ENCODE data around the gene TTC4.
A peak's percentile ranks its signal among the peaks of the same experiment; 100 is the strongest.
"Not testable (repeated sequence)": the region's sequence is repeated elsewhere in the genome, so short reads cannot be mapped to it uniquely, and the experiment has no call there.

Gene TTC4

DNA sequence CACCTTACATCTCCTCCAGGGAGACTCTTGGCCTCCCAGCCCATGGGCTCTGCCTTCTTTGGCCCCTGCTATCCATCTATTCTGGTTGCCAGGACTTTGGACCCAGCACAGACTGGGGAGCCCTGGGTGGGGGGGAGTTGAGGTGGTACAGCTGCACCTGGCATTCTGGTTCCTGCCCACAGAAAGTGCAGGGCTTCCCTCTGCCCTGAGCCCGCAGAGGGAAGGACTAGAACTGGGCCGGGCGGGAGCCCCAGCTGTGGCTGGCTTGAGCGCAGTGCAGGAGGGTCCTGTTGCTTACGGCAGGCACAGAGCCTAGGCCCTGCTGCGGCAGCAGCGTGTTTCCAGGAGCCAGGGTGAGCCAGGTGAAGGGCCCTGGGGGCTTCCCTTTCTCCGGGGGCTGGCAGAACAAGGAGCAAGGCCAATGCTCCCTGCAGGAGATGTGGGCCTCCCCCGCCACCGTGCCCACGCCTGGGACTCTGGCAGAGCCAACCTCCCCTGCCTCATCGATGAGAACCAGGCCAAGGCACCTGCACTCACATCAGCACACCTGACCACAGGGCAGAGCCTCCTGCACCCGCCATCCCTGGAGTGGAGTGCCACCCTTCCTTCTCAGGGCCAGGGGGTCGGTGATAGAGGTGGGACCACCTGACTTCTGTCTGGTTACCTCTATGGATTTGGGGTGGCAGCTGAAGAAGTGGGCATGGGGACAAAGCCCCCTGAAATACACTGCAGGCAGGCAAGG is 32.6 kb downstream of the TTC4 start:
- DNase-seq (ENCODE audit: low read depth in 2 of 2), result no peak

DNA sequence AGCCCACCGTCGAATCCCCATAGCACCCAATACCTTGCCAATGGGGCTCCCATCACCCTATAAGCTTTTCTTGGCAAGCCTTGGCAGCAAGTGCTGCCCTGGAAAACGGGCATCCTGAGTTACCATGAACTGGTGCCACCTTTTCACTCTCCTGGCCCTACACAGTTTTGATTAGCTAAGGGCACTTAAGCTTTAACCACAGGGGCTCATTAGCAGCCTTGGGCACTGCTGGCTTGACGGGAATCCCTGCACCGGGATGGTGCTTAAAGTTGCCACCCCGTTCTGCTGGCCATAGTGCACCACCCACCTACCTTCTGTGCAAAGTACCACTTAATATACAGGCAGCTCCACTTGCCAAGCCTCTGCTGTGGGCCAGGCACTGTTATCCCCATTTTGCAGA is 34.9 kb downstream of the TTC4 start:
- no peak for DNase-seq (ENCODE audit: low read depth in 2 of 2)

DNA sequence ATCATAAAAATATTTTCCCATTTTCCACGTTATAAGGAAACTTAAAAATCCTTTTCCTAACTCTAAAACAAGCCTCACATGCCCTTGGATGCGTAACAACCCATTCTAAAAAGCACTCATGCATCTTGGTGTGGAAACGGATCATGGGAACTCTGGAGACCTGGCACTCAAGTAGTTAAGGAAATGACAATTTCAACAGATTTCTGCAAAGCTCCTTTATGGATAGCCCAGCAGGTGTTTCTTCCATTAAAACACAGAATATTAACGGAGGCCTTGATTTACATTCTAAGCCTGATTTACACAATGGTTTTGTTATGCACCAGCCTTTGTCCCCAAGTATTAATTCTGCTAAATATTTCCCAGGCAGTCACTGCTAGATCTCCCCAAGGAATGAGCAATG is 35.8 kb downstream of the TTC4 start:
- no peak for DNase-seq (ENCODE audit: low read depth in 2 of 2)

DNA sequence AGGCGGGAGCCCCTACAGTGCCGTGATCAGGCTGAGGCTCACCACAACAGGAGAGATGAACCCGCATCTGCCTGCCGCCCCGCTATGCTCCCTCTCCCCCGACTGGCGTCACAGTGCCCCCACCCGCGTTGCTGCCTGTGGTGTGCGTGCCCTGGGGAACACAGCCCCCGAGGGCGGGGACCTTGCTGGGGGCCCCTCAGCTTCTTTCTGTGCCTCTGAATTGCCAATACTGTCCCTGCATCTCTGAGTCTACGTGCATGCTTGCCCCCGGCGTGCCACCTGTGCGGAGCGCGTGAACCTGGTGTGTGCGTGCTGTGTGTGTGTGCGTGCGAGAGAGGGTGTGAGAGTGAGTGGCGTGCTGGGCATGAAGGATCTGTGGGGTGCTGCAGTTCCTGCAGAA is 38.4 kb downstream of the TTC4 start:
- DNase-seq (ENCODE audit: low read depth in 2 of 2), result no peak

DNA sequence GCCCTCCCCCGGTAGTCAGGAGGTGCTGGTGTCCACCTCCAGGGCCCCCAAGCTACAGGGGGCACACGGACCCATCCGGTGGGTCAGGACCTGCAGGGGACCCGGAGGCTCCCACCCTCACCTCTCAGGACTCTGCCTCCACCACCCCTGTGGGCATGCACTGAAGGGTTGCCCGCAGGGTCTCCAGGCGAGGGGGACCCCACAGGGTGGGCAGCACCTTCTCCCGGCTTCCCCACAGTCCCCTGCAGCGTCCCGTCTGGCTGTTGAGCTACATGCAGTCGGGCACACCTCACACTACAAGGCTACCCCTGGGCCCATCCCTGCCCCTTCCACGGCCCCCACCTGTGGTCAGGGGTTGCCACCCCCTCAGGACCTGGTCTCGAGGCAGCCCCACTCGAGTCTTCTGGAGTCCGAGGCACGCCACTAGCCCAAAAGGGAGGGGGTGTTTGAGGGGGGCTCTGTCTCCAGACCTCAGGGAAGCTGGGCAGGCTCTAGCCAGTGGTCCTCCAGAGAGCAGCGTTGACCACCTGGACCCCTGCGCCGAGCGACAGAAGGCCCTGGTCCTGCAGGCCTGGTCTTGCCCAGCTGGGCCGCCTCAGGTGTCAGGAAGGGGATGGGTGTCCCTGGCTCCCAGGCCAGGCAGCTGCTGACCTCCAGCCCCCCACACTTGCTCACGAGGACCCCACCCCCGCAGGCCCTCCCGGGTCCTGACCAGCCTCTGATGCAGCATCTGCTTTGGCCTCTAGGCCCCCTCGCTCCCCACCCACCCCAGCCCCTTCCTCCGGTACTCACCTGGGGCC is 39.0 kb downstream of the TTC4 start:
- no peak for DNase-seq (ENCODE audit: low read depth in 2 of 2)

DNA sequence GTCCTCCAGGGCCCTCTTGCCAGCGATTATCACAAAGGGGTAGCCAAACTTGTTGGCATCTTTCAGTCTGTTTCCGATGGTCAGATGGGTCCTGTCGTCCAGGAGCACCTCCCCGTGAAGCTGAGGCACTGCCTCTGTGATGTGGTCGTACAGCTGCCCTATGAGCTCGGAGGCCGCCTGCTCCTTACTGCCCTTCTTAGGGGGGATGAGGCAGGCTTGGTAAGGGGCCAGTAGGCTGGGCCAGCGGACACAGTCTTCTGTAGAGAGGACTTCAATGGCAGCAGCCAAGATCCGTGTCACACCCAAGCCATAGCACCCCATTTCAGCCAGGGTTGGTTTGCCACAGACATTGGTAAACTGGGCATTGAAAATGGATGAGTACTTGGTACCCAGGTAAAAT is 42.2 kb downstream of the TTC4 start:
- no peak for DNase-seq (ENCODE audit: low read depth in 2 of 2)

DNA sequence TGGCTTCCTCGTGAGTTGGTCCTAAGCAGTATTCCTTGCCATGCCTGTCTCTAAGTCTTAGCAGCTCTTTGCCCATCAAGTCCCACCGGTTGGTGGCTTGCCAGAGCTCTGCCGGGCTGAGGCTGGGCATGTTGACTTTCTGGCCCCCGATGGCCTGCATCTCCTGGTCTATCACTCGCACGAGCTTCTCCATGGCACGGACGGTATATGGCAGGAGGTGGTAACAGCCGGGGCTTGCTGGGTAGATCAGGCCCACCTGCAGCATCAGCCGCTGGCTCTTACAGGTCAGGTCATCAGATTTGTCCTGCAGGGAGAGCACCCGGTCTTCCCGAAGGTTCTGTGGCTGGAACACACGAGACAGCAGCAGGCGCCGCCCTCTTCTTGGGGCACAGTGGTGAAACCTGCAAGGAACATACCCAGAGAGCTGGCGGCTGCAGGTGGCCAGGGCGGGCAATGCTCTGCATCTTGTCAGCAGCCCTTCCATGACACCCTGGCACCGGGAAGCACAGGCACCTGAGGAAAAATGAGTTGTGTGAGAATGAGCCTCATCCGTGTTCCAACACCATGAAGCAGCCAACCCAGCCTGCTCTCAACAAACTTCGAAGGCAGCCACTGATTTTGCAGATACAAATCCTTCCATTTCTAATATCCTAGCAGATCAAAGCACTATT is 43.2 kb downstream of the TTC4 start:
- no peak for DNase-seq (ENCODE audit: low read depth in 2 of 2)

DNA sequence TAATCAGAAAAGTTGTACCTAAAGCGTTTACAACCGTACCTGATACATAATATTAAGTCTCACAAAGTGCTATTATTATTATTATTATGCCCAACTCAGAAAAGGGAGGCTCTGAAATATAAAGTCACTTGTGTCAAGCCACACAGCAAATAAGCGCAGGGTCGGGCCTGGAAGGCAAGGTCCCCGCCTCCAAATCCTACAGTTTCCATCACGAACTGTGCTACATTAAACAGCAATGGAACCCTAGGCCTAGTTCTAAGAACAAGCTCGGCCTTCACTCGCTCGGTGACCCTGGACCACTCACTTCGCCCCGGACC is 48.1 kb downstream of the TTC4 start:
- DNase-seq (ENCODE audit: low read depth in 2 of 2), result no peak

DNA sequence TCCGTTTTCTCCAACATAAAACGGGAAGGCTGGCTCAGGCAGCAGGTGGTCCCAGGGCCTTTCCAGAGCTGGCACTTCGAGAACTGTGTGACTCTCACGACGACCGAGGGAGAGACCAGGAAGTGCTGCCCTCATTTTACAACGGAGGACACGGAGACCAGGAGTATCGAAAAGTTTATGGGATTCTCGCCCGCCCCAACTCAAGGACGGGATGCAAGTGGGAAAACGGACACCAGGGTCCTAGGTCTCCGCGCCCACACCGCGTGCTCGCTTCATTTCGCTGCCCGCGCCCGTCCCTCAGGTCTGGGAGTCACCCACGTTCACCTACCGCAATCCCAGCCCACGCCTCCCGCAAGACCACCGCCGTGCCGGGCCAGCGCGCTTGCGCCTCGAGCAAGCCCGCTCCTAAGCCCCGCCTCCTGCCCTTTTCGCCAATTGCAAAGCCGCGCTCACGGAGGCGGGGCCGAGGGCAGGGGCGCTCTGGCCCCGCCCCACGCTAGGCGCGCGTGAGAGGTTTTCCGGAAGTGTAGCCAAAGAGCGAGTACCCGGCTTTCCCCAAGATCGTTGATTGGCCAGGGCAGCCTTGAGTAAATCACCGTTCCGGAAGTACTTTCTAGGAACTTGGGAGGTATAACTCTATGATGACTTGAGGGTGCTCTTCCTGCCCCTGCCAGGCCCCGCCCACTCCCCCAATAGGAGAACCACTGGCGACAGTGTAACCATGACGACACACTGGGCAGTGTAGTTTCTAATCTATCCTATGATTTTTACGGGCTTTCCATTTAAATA is 48.7 kb downstream of the TTC4 start, which contains the start of gene PARS2:
TSS of gene PARS2 (minus strand) at position 391 of the 789 bp plus-strand sequence. CDS start 5,362 bp downstream, outside the sequence.
- peak; percentile 91 to 93 for DNase-seq (ENCODE audit: low read depth in 2 of 2)

DNA sequence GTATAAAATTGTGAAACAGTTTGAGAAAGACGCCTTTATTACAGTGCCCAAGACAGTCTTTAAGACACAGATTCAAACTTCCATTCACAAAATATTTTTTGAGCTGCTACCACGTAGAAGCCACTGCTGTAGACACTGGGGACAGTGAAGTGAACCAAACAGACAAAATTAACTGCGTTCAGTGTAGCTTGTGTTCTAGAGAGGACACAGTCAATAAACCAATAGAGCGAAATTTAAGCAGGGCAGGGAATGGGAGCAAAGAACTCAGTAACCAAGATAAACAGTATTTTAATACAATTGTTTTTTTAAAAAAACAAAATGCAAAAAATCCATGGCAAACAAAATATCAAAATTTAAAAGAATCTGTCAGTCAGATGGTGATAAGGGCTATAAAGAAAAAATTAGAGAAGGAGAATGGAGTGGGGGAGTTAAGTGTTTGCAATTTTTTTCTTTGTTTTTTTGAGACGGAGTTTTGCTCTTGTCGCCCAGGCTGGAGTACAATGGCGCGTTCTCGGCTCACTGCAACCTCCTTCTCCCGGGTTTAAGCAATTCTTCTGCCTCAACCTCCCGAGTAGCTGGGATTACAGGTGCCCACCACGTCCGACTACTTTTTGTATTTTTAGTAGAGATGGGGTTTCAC is 49.4 kb downstream of the TTC4 start:
- no peak for DNase-seq (ENCODE audit: low read depth in 2 of 2)

DNA sequence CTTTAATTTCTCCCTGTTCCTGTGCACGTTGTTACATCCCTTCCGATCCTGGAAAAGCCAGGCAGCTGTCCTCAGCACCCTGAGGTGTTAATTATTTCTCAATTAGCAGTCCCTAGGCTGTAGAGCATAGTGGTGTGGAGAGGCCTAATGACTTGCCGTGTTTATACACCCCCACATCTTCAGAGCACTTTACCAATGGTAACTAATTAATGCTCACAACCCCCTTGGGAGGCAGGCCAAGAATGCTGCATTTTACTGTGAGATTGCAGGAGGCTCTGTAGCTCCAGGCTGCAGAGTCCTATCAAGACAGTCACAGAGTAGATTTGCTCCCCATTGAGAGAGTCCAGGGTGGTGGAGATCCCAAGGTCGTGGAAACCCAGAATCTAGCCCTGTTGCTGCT is 51.1 kb downstream of the TTC4 start:
- DNase-seq (ENCODE audit: low read depth in 2 of 2), result no peak

DNA sequence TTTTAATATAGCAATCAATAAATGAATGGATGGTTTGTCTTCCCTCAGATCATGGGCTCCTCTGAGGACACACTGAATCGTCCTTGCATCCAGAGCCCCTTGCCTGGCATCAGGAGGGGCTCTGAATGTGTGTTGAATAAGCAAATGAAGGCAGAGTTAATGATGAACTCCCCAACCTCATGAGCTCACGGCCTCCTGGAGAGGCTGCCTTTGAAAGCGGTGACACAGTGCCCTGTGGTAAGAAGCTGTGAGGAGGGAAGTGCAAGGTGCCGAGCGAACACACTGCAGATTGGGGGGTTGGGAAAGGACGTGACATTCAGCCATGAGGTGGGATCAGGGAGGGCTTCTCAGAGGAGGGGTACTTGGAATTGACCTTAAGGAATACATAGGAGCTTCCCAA is 51.9 kb downstream of the TTC4 start:
- DNase-seq (ENCODE audit: low read depth in 2 of 2), result no peak

DNA sequence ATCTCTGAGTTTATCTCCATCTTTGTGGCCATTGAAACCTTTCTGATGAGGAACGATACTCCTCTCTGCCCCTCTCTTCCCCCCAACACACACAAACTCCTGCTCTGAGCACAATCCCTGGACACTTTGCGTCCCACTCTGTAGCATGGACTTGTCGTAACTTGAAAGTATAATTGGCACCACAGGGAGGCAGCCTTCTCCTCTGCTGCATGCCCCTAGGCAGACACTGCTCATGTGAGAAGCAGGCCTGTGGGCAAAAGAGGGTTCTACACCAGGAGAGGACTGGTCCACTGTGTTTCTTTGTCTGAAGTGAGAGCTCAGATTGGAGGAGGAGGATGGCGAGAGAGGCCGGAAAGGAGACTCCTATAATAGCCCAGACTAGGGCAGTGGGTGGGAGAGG is 52.4 kb downstream of the TTC4 start:
- DNase-seq (ENCODE audit: low read depth in 2 of 2), result no peak

DNA sequence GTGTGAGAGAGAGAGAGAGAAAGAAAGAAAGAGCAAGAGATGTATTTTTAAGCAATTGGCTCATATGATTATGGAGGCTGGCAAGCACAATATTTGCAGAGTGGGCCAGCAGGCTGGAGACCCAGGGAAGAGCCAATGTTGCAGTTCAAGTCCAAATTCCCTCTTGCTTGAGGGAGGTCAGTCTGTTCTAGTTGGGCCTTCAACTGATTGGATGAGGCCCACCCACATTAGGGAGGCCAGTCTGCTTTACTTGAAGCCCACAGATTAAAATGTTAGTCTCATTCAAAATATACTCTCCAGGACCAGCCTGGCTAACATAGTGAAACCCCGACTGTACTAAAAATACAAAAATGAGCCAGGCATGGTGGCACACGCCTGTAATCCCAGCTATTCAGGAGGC is 57.3 kb downstream of the TTC4 start:
- DNase-seq (ENCODE audit: low read depth in 2 of 2), result no peak

DNA sequence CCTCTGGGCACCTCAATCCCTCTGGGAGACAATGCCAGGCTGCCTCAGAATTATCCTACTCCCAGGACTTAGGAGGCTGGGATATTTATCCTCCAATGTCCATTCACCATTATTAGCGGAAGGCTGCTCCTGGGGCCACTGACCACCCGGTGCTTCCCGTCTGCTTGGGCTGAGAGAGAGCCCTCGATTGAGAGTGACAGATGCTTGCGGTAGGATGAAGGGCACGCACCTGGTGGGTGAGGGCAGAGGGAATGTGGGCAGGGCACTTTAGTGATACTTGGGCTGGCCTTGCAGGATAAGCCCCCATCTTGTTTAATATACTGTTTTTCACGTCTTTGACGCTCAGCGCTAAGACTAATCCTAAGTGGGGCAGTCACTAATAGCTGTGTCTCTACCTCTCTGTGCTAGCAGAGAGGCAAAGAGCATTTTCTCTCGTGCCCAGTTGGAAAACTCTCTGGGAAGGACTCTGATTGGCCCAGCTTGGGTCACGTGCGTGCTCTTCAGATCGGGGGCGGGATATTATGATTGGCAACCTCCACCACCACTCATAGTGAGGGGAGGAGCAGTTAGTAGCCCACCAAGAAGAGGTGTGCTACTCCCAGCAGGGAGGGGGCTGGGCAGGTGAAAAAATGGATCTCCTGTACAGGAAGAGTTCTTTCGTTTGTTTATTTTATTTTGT is 59.3 kb downstream of the TTC4 start:
- DNase-seq (ENCODE audit: low read depth in 2 of 2), result no peak

DNA sequence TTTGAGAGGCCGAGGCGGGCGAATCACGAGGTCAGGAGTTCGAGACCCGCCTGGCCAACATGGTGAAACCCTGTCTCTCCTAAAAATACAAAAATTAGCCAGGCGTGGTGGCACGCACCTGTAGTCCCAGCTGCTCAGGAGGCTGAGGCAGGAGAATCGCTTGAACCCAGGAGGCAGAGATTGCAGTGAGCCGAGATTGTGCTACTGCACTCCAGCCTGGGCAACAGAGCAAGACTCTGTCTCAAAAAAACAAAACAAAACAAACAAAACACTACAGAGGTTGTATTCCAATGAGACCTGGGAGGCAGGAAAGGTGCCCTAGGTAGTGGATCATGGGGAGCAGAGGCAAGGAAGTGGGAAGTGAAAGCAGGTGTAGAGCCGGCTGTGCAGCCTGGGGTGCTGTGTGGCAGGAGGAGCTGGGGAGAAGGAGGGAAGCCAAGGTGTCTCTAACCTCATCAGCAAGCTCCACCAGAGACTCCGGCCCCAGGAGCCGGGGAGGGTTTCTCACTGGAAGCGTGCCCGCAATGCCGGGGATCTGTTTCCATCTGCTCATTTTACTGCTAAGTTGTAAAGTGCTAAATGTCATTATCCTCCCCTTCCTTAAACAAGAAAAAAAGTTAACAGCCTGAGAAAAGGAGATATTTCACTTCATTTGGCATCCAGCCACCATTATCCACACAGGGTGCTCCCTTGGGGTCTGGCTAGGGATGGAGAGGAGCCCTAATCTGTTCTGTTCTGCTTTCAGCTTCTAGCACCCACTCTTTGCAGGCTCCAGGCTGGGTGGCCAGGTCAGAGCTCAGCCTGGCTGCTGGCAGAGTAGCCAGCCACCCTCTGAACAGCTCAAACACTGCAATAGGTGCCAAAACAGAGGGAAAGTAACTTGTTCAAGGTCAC is 60.4 kb downstream of the TTC4 start:
- not testable (repeated sequence) for DNase-seq (ENCODE audit: low read depth in 2 of 2)

DNA sequence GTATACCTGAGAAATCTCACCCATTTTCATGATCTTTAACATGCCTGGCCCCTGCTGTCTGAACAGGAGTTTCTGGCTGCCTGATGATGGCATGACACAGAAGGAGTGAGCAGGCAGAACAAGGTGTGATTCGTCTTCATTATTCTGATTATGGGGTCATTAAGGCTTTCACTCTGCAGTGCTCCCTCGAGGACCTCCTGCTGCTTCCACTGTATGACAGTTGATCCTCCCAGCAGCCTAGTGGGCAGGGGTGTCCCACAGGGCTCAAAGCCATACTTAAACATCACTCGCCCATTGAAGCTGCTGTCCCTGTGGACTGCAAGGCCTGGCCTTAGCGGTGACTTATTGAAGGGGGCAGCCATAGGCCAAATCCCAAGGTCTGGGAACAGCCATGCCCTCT is 61.4 kb downstream of the TTC4 start:
- DNase-seq (ENCODE audit: low read depth in 2 of 2), result no peak

DNA sequence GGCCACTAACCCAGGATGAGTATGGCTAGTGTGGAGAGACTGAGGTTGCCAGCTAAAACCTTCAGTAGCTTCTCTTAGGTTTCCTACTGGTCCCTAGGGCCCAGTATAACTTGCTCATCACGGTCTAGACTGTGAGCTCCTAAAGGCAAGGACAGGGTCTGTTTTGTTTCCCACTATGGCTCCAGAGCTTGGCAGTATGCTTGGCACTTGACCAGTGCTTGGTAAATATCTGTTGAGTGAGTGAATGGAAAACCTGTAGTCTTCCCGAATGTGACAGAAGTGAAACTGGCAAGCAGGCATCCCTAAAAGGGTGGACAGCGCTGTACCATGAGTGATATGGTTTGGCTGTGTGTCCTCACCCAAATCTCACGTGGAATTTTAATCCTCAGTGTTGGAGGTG is 61.8 kb downstream of the TTC4 start:
- no peak for DNase-seq (ENCODE audit: low read depth in 2 of 2)

DNA sequence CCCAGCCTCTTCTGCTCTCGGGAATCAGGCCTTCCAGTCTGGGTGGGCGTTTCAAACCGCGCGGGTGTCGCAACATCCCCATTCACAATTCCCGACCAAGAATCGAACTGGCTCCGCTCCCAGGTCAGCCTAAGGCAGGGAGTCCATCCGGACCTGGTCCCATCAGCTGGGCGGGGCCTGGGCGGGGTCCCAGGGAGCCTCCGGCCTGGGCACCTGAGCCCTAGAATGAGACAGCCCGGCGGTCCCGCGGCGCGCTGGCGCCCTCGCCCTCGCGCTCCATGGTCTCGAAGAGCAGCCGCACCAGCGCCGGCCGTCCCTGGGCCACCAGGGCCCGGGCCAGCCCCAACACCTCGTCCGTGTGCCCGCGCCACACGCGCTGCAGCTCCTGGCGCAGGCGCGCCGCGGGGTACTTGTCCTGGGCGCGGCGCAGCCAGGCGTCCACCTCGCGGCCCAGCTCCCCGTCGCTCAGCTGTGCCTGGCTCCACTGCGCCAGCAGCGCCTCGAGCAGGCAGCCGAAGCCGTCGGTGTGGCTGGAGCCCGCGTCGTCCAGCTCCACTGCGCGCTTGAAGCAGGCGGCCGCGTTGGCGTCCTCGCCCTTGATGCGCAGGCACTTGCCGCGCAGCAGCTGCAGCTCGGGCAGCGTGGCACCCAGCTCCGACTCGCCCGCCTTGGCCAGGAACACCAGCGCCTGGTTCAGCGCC is 65.5 kb downstream of the TTC4 start:
- no peak for DNase-seq (ENCODE audit: low read depth in 2 of 2)

Data from stimulated activated CD8-positive, alpha-beta memory T cell treated with anti-CD3 and anti-CD28 coated beads, Interleukin-15, amount 100 ng/mL, for 4 hours (primary cell).